Endometrial microvascular endothelial cells (primary cell): ENCODE data around the gene MKNK2. TPM values are rescaled to one million over a fixed set of nuclear protein-coding genes. Genes with fewer than 3 reads are reported as not detected.

ENCODE experiments used
- in situ Hi-C: cut with HindIII; loops from 2 replicates; pipeline ENCODE4 v1.10.0; 2017; ENCODE audit warnings: low sequenced_read_pairs, low pct_unique_long_range_greater_than_20kb; ENCODE audit errors: inconsistent ontology term
- total RNA-seq: library from RNA; depleted of rRNA; stranded (reverse); fragments of >200 nt; gene quantifications from one replicate; pipeline ENCODE4 v1.2.3, GENCODE V29; 2015; ENCODE audit errors: inconsistent ontology term

Gene MKNK2
- total RNA-seq, 1 donor from 2014 or later = 111 TPM

- in situ Hi-C loops = no loop called here
Observed at GRCh38 chr19:2060884-2061494, 9.9 kb upstream of the MKNK2 start.

GRCh38 chr19:2059422-2060201, 8.6 kb upstream of the MKNK2 start:
- in situ Hi-C loops = no loop called here

GRCh38 chr19:2058570-2059421, 7.8 kb upstream of the MKNK2 start:
- in situ Hi-C loops = no loop called here

GRCh38 chr19:2057484-2058469, 6.7 kb upstream of the MKNK2 start:
- in situ Hi-C loops = no loop called here

GRCh38 chr19:2056837-2057192, 5.8 kb upstream of the MKNK2 start:
- in situ Hi-C loops = no loop called here

- in situ Hi-C loops = no loop called here
Observed at GRCh38 chr19:2055931-2056836, 5.1 kb upstream of the MKNK2 start.

GRCh38 chr19:2054763-2055162, 3.7 kb upstream of the MKNK2 start:
- in situ Hi-C loops = no loop called here

GRCh38 chr19:2053601-2054389, 2.8 kb upstream of the MKNK2 start:
- in situ Hi-C loops = no loop called here

GRCh38 chr19:2051773-2052704, 995 bp upstream of the MKNK2 start:
- in situ Hi-C loops = no loop called here

GRCh38 chr19:2050349-2050990, 574 bp downstream of the MKNK2 start:
- in situ Hi-C loops = no loop called here

- in situ Hi-C loops = no loop called here
Observed at GRCh38 chr19:2049741-2050348, 1.2 kb downstream of the MKNK2 start.

- in situ Hi-C loops = no loop called here
Observed at GRCh38 chr19:2048959-2049740, 1.9 kb downstream of the MKNK2 start.

- in situ Hi-C loops = no loop called here
Observed at GRCh38 chr19:2048104-2048958, 2.7 kb downstream of the MKNK2 start.
